PC-9 (cell line): ENCODE measurements around the gene ERC2. TPM values are rescaled to one million over a fixed set of nuclear protein-coding genes. Genes with fewer than 3 reads are reported as not detected.

ENCODE experiments used
- BruUV-seq: library from RNA; stranded (reverse); fragments of 400-500 nt; replicated peaks from 2 replicates; lab custom pipeline; 2021; lab: Mats Ljungman, UMichigan
- CTCF ChIA-PET: fragments of 300-600 bp; sonication (Branson Sonifier 250); formaldehyde crosslinking; loops from one replicate; lab custom pipeline; 2022; ENCODE audit warnings: antibody characterized with exemption; lab: Charles Lee
- POLR2A ChIA-PET: fragments of 300-600 bp; sonication (Branson Sonifier 250); formaldehyde crosslinking; loops from one replicate; lab custom pipeline; 2022; ENCODE audit warnings: antibody characterized with exemption; ENCODE audit not compliant: unreplicated experiment; lab: Charles Lee
- DNase-seq, 2 experiments: peaks; one replicate each; pipeline versions ENCODE4 v3.0.0 to v3.0.0-alpha.2; 2015 to 2022; ENCODE audit warnings: mixed read lengths in 1 of 2
- H2AFZ ChIP-seq: fragments of 200-600 bp; sonication (generic); 2 replicates; pipeline ENCODE4 v1.8.1; 2017; ENCODE audit warnings: antibody characterized with exemption
- H3F3A ChIP-seq: fragments of 200-600 bp; sonication (generic); 2 replicates; pipeline ENCODE4 v1.8.1; 2017; ENCODE audit warnings: antibody characterized with exemption, mild to moderate bottlenecking, low read depth; ENCODE audit not compliant: insufficient read depth
- H3K27ac ChIP-seq: fragments of 200-600 bp; sonication (generic); 2 replicates; pipeline ENCODE4 v1.6.1; 2016; ENCODE audit warnings: mixed run types
- H3K27me3 ChIP-seq: fragments of 200-600 bp; sonication (generic); 2 replicates; pipeline ENCODE4 v1.6.1; 2016; ENCODE audit warnings: low read depth, mixed run types; ENCODE audit not compliant: insufficient read depth
- H3K36me3 ChIP-seq: fragments of 200-600 bp; sonication (generic); 2 replicates; pipeline ENCODE4 v1.6.1; 2016; ENCODE audit warnings: low read depth, mixed run types
- H3K4me1 ChIP-seq: fragments of 200-600 bp; sonication (generic); replicated peaks from 2 replicates; pipeline ENCODE4 v1.6.1; 2016; ENCODE audit warnings: mixed run types; ENCODE audit not compliant: insufficient read depth
- H3K4me2 ChIP-seq: fragments of 200-600 bp; sonication (generic); 2 replicates; pipeline ENCODE4 v1.6.1; 2017; ENCODE audit warnings: mixed run types
- H3K4me3 ChIP-seq: fragments of 200-600 bp; sonication (generic); 2 replicates; pipeline ENCODE4 v1.6.1; 2016; ENCODE audit warnings: mixed run types
- H3K79me2 ChIP-seq: fragments of 200-600 bp; sonication (generic); 2 replicates; pipeline ENCODE4 v1.6.1; 2017; ENCODE audit warnings: low read depth, mixed run types
- H3K9me2 ChIP-seq: fragments of 200-600 bp; sonication (generic); 2 replicates; pipeline ENCODE4 v1.8.1; 2017; ENCODE audit warnings: mild to moderate bottlenecking; ENCODE audit not compliant: insufficient read depth
- H3K9me3 ChIP-seq: fragments of 200-600 bp; sonication (generic); 2 replicates; pipeline ENCODE4 v1.8.1; 2016; ENCODE audit warnings: low read depth; ENCODE audit not compliant: insufficient read depth
- H4K20me1 ChIP-seq: fragments of 200-600 bp; sonication (generic); 2 replicates; pipeline ENCODE4 v1.8.1; 2017; ENCODE audit not compliant: insufficient read depth
- CTCF ChIP-seq: fragments of 200-600 bp; sonication (generic); conservative IDR thresholded peaks from 2 replicates; pipeline ENCODE4 v1.6.1; 2017; ENCODE audit warnings: mixed run types, antibody characterized with exemption, mild to moderate bottlenecking, moderate library complexity
- EZH2 ChIP-seq: fragments of 200-600 bp; sonication (generic); IDR thresholded peaks from 2 replicates; pipeline ENCODE4 v1.8.0; 2017; ENCODE audit warnings: antibody characterized with exemption, low read depth
- intact Hi-C: fragments of 100-400 bp; cut with micrococcal nuclease; formaldehyde crosslinking; loops from one replicate; pipeline ENCODE4 v1.10.0; 2022; ENCODE audit not compliant: unreplicated experiment
- total RNA-seq: library from RNA; stranded (reverse); gene quantifications from 2 replicates; pipeline ENCODE4 v1.2.3, GENCODE V29; 2021

The ERC2 gene
- total RNA-seq, 1 experiment from 2014 or later: 1.4 TPM

GRCh38 chr3:55555873-55556618, 912.2 kb downstream of the ERC2 start:
- TF ChIP-seq CTCF (no peak), EZH2 (no peak)
- Histone ChIP-seq H3K79me2 (no peaks in the 10 kb centered on the region), H3K4me3 (no peak overlapping the region), H4K20me1 (no peaks in the 10 kb centered on the region), H3K9me2 (no peaks in the 10 kb centered on the region), H3K4me2 (no peak overlapping the region), H3K27me3 (no peaks in the 10 kb centered on the region), H3K27ac (no peak overlapping the region), H3K4me1 (no peaks in the 10 kb centered on the region), H3F3A (no peaks in the 10 kb centered on the region), H3K36me3 (no peaks in the 10 kb centered on the region), H3K9me3 (no peaks in the 10 kb centered on the region), H2AFZ (no peak overlapping the region)
- CTCF ChIA-PET: no interaction called here
- BruUV-seq: no TSS peak
- POLR2A ChIA-PET: no interaction called here
- intact Hi-C loops: no loop called here
- no peak for DNase-seq

GRCh38 chr3:55554634-55555425, 913.4 kb downstream of the ERC2 start:
- Histone ChIP-seq H3K9me3 (no peaks in the 10 kb centered on the region), H3K4me2 (no peak overlapping the region), H3K79me2 (no peaks in the 10 kb centered on the region), H3K9me2 (no peaks in the 10 kb centered on the region), H3F3A (no peaks in the 10 kb centered on the region), H3K27me3 (no peaks in the 10 kb centered on the region), H2AFZ (no peak overlapping the region), H3K36me3 (no peaks in the 10 kb centered on the region), H3K27ac (no peak overlapping the region), H3K4me3 (no peak overlapping the region), H3K4me1 (no peaks in the 10 kb centered on the region), H4K20me1 (no peaks in the 10 kb centered on the region)
- no peak for TF ChIP-seq EZH2
- no peak for TF ChIP-seq CTCF
- no TSS peak for BruUV-seq
- ChIA-PET CTCF (no interaction called here), POLR2A (no interaction called here)
- intact Hi-C loops: no loop called here
- DNase-seq: no peak

GRCh38 chr3:55551644-55552043, 916.6 kb downstream of the ERC2 start:
- no peaks in the 10 kb centered on the region for H3K27me3 ChIP-seq

More at GRCh38 chr3:55551644-55552043, 916.6 kb downstream of the ERC2 start:
- Histone ChIP-seq H3K4me3 (no peak overlapping the region), H4K20me1 (no peaks in the 10 kb centered on the region), H3K9me3 (no peaks in the 10 kb centered on the region), H3K4me2 (no peak overlapping the region), H3K4me1 (no peaks in the 10 kb centered on the region), H3K9me2 (no peaks in the 10 kb centered on the region), H2AFZ (no peak overlapping the region), H3F3A (no peaks in the 10 kb centered on the region), H3K79me2 (no peaks in the 10 kb centered on the region), H3K27ac (no peak overlapping the region), H3K36me3 (no peaks in the 10 kb centered on the region)
- no peak for TF ChIP-seq EZH2
- no peak for TF ChIP-seq CTCF
- ChIA-PET CTCF (no interaction called here), POLR2A (interaction anchor here (0.6 kb wide), 1 partner anchor 46 kb away, joined by 9 read pairs; no protein-coding TSS in a partner anchor)
- intact Hi-C loops: no loop called here
- no TSS peak for BruUV-seq
- DNase-seq: no peak
